Left renal pelvis (tissue), 4 donors: ENCODE results near the gene RTTN. TPM values are rescaled to one million over a fixed set of nuclear protein-coding genes. Genes with fewer than 3 reads are reported as not detected.

Experiments
- DNase-seq, 4 donors: peaks; one replicate each; pipeline ENCODE4 v3.0.0-alpha.2; 2013; ENCODE audit warnings: low read depth in 4 of 4, low spot score in 3 of 4
- polyA plus RNA-seq, 4 donors: library from polyadenylated mRNA; unstranded; fragments of 120-200 nt; gene quantifications; one replicate each; pipeline ENCODE4 v1.2.1, GENCODE V29; 2013; ENCODE audit not compliant: insufficient read length in 4 of 4

Gene RTTN
- polyA plus RNA-seq, 4 donors: 15.7 to 18.7 (median 17.7) TPM

- DNase-seq: no peak
Observed at GRCh38 chr18:70036771-70037347, 168.6 kb downstream of the RTTN start.

- DNase-seq: no peak
Observed at GRCh38 chr18:70036168-70036567, 169.3 kb downstream of the RTTN start.

- no peak for DNase-seq
Observed at GRCh38 chr18:70031221-70031620, 174.3 kb downstream of the RTTN start.

GRCh38 chr18:70030728-70031127 lies 174.8 kb downstream of the RTTN start:
- no peak for DNase-seq

DNA sequence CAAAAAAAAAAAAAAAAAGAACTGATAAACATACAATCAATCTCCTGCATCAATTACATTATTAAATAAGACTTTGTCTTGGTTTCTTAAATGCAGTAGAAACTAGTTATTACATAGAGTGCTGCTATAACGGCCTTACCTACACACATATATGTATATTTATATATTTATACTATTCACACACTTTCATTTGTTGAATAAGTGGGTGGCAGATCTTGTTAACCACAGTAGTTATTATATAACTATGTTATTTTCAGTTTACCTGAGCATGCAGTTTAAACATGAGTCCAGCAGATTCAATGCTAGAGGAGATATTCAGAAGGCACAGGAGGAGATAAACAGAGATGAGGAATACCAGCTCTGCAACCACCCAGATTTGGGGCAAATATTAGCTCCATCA lies 176.3 kb downstream of the RTTN start:
- DNase-seq: no peak

- no peak for DNase-seq
Observed at GRCh38 chr18:70028734-70029133, 176.8 kb downstream of the RTTN start.

DNA sequence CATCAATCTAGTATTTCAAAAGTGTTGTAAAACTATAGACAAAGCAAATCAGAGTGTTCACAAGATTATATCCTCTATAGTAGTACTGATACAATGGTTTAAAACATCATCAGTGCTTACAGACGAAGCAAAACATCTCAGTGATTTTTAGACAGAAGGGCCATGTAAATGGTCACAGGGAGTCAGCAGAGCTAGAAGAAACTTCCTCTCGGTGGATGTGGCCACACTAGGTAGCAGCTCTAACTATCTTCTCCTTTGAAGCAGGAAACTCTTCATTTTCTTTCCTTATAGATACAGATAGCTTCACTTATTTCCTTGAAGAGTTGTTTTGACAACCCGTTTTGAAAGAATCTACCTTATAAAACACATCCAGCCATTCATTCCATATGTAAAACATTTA lies 177.4 kb downstream of the RTTN start:
- DNase-seq: no peak

DNA sequence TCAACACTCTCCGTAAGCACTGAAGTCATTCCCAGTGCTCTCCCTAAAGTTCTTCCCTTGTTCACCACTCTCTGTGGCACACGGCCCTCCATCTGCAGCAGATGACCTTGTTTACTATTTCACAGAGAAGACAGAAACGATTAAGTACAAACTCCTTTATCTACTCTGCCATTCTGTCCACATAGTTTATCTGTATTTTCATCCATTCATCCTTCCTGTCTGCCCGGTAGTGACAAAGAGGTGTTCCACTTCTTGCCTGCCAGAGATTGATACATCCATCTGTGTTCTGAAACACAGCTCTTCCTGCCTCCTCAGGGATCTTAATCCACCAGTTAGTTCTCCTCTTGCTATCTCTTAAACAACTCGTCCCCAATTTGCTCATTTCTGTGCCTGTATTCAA lies 179.9 kb downstream of the RTTN start:
- no peak for DNase-seq

- no peak for DNase-seq
Observed at GRCh38 chr18:70024829-70025228, 180.7 kb downstream of the RTTN start.

GRCh38 chr18:70024093-70024492 lies 181.4 kb downstream of the RTTN start:
- DNase-seq: peak in 1 of 4 donors; percentile 4

DNA sequence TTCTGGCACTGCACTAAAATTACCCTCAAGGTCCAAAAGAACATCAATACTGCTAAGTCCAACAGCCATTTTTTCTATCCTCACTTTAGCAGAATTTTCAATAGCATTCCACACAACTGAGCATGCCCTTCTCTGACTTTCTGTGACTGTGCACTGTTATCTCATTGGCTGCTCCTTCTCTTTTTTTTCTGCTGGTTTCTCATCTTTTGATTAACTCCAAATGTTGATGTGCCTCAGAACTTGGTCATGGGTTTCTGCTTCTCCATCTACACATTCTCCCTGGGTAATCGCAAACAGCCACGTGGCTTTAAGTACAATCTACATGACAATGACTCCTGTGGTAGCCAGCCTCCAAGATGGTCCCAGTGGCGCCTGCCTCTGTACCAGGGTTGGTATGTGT lies 182.9 kb downstream of the RTTN start:
- no peak for DNase-seq

GRCh38 chr18:70021498-70021897 lies 184.0 kb downstream of the RTTN start:
- DNase-seq: no peak

- DNase-seq: no peak
Observed at GRCh38 chr18:70021043-70021442, 184.4 kb downstream of the RTTN start.

GRCh38 chr18:70019991-70020390 lies 185.5 kb downstream of the RTTN start:
- DNase-seq: no peak

GRCh38 chr18:70019136-70019535 lies 186.4 kb downstream of the RTTN start:
- no peak for DNase-seq

DNA sequence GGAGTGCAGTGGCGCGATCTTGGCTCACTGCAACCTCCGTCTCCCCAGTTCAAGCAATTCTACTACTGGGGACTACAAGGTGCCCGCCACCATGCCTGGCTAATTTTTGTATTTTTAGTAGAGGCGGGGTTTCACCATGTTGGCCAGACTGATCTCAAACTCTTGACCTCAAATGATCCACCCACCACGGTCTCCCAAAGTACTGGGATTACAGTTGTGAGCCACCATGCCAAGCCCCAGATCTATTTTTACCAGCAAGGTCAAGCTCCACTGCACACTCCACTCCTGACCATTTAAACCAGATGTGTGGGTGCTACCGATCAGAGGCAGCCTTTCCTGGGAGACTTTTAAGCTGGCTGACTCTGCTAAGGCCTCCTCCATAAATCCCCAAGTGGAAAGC lies 190.4 kb downstream of the RTTN start:
- DNase-seq: no peak

GRCh38 chr18:70005580-70005979 lies 199.9 kb downstream of the RTTN start:
- no peak for DNase-seq

GRCh38 chr18:70004696-70005095 lies 200.8 kb downstream of the RTTN start:
- no peak for DNase-seq

DNA sequence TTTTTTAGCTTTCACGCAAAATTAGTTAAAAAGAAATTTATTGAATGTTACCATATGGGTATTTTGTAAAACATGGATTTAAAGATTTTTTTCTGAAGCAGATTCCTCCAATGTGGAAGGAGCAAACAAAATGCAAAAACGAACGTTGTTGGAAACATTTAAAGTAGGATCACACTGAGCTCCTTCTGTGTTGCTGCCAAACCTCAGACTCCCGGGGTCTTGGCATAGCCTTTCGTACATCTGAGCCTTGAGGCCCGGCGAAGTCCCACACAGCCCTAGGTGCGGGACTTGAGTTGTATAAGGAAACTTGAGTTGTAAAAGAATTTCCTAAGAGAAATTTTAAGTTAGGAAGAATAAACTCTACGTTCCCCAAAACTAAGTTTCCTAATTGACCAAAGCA lies 205.8 kb downstream of the RTTN start:
- no peak for DNase-seq

DNA sequence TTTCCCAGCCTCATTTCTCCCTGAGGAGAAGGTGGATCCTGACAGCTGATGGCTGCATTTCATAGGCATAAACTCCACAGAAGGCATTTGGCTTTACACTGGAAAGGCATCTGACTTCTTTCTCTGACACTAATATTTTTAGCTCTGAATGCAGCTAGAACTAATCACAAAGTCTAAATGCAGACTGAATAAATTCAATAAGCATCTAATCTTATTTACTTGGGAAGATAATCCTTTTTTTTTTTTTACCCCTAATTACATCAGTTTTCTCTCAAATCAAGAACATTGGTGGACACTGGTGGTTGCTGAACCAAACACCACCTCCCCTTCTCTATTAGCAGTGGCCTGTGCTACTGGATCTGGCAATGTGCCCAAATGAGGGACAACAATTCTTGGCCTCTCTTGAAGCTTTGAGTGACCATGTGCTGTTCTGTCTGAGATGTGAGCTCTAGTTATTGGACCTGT lies 206.9 kb downstream of the RTTN start:
- DNase-seq: no peak

GRCh38 chr18:69996951-69997798 lies 208.3 kb downstream of the RTTN start:
- no peak for DNase-seq

GRCh38 chr18:69996417-69996816 lies 209.1 kb downstream of the RTTN start:
- DNase-seq: no peak
